MM.1S (cell line): ENCODE data around the gene TEP1.

Source experiments
- DNase-seq: peaks from one replicate; pipeline ENCODE4 v3.0.0-alpha.2; 2015
- H2AFZ ChIP-seq: fragments of 300-600 bp; sonication (generic); 2 replicates; pipeline ENCODE4 v1.6.0; 2016; ENCODE audit warnings: antibody characterized with exemption, low read length
- H3F3A ChIP-seq: fragments of 300-600 bp; sonication (generic); 2 replicates; pipeline ENCODE4 v1.6.1; 2016; ENCODE audit warnings: mild to moderate bottlenecking, antibody characterized with exemption, low read length, moderate library complexity, mixed read lengths; ENCODE audit not compliant: insufficient read depth
- H3K27ac ChIP-seq: fragments of 300-600 bp; sonication (generic); 2 replicates; pipeline ENCODE4 v1.5.1; 2016; ENCODE audit warnings: mild to moderate bottlenecking, low read length
- H3K27me3 ChIP-seq: fragments of 300-600 bp; sonication (generic); replicated peaks from 2 replicates; pipeline ENCODE4 v1.6.0; 2016; ENCODE audit warnings: low read length; ENCODE audit not compliant: insufficient read depth
- H3K36me3 ChIP-seq: fragments of 300-600 bp; sonication (generic); replicated peaks from 2 replicates; pipeline ENCODE4 v1.6.1; 2016; ENCODE audit warnings: mild to moderate bottlenecking, low read length, mixed read lengths; ENCODE audit not compliant: insufficient read depth
- H3K4me1 ChIP-seq: fragments of 300-600 bp; sonication (generic); 2 replicates; pipeline ENCODE4 v1.6.1; 2016; ENCODE audit warnings: low read length, mixed read lengths
- H3K4me2 ChIP-seq: fragments of 300-600 bp; sonication (generic); 2 replicates; pipeline ENCODE4 v1.6.0; 2016; ENCODE audit warnings: low read depth, low read length
- H3K4me3 ChIP-seq: fragments of 300-600 bp; sonication (generic); 2 replicates; pipeline ENCODE4 v1.5.1; 2016; ENCODE audit warnings: low read length, mixed read lengths
- H3K79me2 ChIP-seq: fragments of 300-600 bp; sonication (generic); 2 replicates; pipeline ENCODE4 v1.6.1; 2016; ENCODE audit warnings: mixed run types, low read length, mixed read lengths
- H3K9ac ChIP-seq: fragments of 300-600 bp; sonication (generic); 2 replicates; pipeline ENCODE4 v1.6.1; 2016; ENCODE audit warnings: low read length, mixed read lengths
- H3K9me2 ChIP-seq: fragments of 300-600 bp; sonication (generic); replicated peaks from 2 replicates; pipeline ENCODE4 v1.6.1; 2016; ENCODE audit warnings: mild to moderate bottlenecking, low read length, mixed read lengths; ENCODE audit not compliant: insufficient read depth
- H3K9me3 ChIP-seq: fragments of 300-600 bp; sonication (generic); replicated peaks from 2 replicates; pipeline ENCODE4 v1.6.1; 2016; ENCODE audit warnings: mild to moderate bottlenecking, low read length, mixed read lengths; ENCODE audit not compliant: insufficient read depth
- H4K20me1 ChIP-seq: fragments of 300-600 bp; sonication (generic); 2 replicates; pipeline ENCODE4 v1.6.1; 2016; ENCODE audit warnings: mild to moderate bottlenecking, low read length, moderate library complexity, mixed read lengths; ENCODE audit not compliant: insufficient read depth
- CTCF ChIP-seq: fragments of 300-600 bp; sonication (generic); IDR thresholded peaks from 2 replicates; pipeline ENCODE4 v1.5.1; 2016; ENCODE audit warnings: antibody characterized with exemption, low read length, mixed read lengths
- EZH2 ChIP-seq: fragments of 300-600 bp; sonication (generic); optimal IDR thresholded peaks from 2 replicates; pipeline ENCODE3; 2017; ENCODE audit warnings: low read depth, mild to moderate bottlenecking, antibody characterized with exemption, low read length, mixed read lengths
- EZH2phosphoT487 ChIP-seq: fragments of 300-600 bp; sonication (generic); IDR thresholded peaks from 2 replicates; pipeline ENCODE4 v1.6.1; 2018; ENCODE audit warnings: antibody characterized with exemption, low read length

TEP1 gene

GRCh38 chr14:20384321-20384720 lies 29.0 kb downstream of the TEP1 start:
- Histone ChIP-seq H4K20me1 (no peaks in the 10 kb centered on the region), H3K79me2 (no peaks in the 10 kb centered on the region), H3K9ac (no peak overlapping the region), H3K9me3 (no peaks in the 10 kb centered on the region), H3K4me2 (no peak overlapping the region), H3K27me3 (no peaks in the 10 kb centered on the region), H3F3A (no peaks in the 10 kb centered on the region), H3K27ac (no peak overlapping the region), H2AFZ (no peak overlapping the region), H3K36me3 (no peaks in the 10 kb centered on the region), H3K4me1 (no peaks in the 10 kb centered on the region), H3K4me3 (no peak overlapping the region), H3K9me2 (no peaks in the 10 kb centered on the region)
- no peak for DNase-seq
- no peak for TF ChIP-seq EZH2
- no peak for TF ChIP-seq EZH2phosphoT487
- no peak for TF ChIP-seq CTCF

- Histone ChIP-seq H3K27me3 (no peaks in the 10 kb centered on the region), H3K79me2 (no peaks in the 10 kb centered on the region), H3K4me3 (no peak overlapping the region), H2AFZ (no peak overlapping the region), H3K9me2 (no peaks in the 10 kb centered on the region), H3K27ac (no peak overlapping the region), H4K20me1 (no peaks in the 10 kb centered on the region), H3K9me3 (no peaks in the 10 kb centered on the region), H3K4me2 (no peak overlapping the region), H3K4me1 (no peaks in the 10 kb centered on the region), H3K9ac (no peak overlapping the region), H3F3A (no peaks in the 10 kb centered on the region), H3K36me3 (no peaks in the 10 kb centered on the region)
- DNase-seq = no peak
- TF ChIP-seq EZH2 (no peak), EZH2phosphoT487 (no peak), CTCF (no peak)
These were observed 29.7 kb downstream of the TEP1 start for GRCh38 chr14:20383636-20384035.

GRCh38 chr14:20383032-20383431 lies 30.3 kb downstream of the TEP1 start:
- no peaks in the 10 kb centered on the region for H3K9me3 ChIP-seq

More at GRCh38 chr14:20383032-20383431, 30.3 kb downstream of the TEP1 start:
- no peak overlapping the region for H3K4me3 ChIP-seq
- H3K9me2 ChIP-seq = no peaks in the 10 kb centered on the region
- H4K20me1 ChIP-seq = no peaks in the 10 kb centered on the region
- H3K27me3 ChIP-seq = no peaks in the 10 kb centered on the region
- no peaks in the 10 kb centered on the region for H3F3A ChIP-seq
- H3K27ac ChIP-seq = no peak overlapping the region
- H3K4me1 ChIP-seq = no peaks in the 10 kb centered on the region
- no peak for TF ChIP-seq EZH2phosphoT487
- no peak for TF ChIP-seq CTCF
- no peak for TF ChIP-seq EZH2
- H3K4me2 ChIP-seq = no peak overlapping the region
- DNase-seq = no peak
- no peaks in the 10 kb centered on the region for H3K79me2 ChIP-seq
- no peaks in the 10 kb centered on the region for H3K36me3 ChIP-seq
- no peak overlapping the region for H2AFZ ChIP-seq
- H3K9ac ChIP-seq = no peak overlapping the region
